HepG2 (cell line): ENCODE results near the gene CCNQ. TPM values are rescaled to one million over a fixed set of nuclear protein-coding genes. Genes with fewer than 3 reads are reported as not detected.
A peak's percentile ranks its signal among the peaks of the same experiment; 100 is the strongest.

Experiments used
- ATAC-seq: fragments of 200-7000 bp; cut with Tn5 transposase; 3 replicates; pipeline ENCODE4 v1.9.1; 2020; ENCODE audit warnings: mild to moderate bottlenecking, moderate library complexity
- BruUV-seq: library from RNA; stranded (reverse); fragments of 400-500 nt; replicated peaks from 2 replicates; lab custom pipeline; 2021; lab: Mats Ljungman, UMichigan
- CTCF ChIA-PET: fragments of 300-600 bp; formaldehyde crosslinking; extraction: SDS; loops from one replicate; lab custom pipeline; 2021; ENCODE audit warnings: low total read pairs, inconsistent platforms, low intra/inter-chr PET ratio; lab: Yijun Ruan, JAX
- POLR2A ChIA-PET: fragments of 350-600 bp; sonication (Branson Sonifier 250); formaldehyde crosslinking; loops from one replicate; lab custom pipeline; 2020; ENCODE audit warnings: antibody characterized with exemption, inconsistent platforms; lab: Yijun Ruan, JAX
- DNase-seq: peaks from one replicate; pipeline ENCODE4 v3.0.0-alpha.2; 2015; ENCODE audit warnings: low spot score
- FAIRE-seq: peaks from 3 replicates; lab custom pipeline; 2011; peaks lifted over from hg19 to GRCh38; lab: Jason Lieb, UNC
- H2AFZ ChIP-seq: one replicate; pipeline ENCODE4 v1.6.1; 2011; ENCODE audit warnings: low read length, inconsistent platforms
- H3K27ac ChIP-seq: fragments of 300-600 bp; 3 replicates; pipeline ENCODE4 v1.8.0; 2011; ENCODE audit warnings: mixed run types, mild to moderate bottlenecking, mixed read lengths, low read length, inconsistent platforms; ENCODE audit not compliant: insufficient read depth; ENCODE audit errors: extremely low read length
- H3K27me3 ChIP-seq, 2 experiments: fragments of 200-600 bp in 1 of 2; 2 replicates in 1 of 2; 3 replicates in 1 of 2; pipeline versions ENCODE4 v1.6.0 to v1.8.0; 2011; ENCODE audit warnings: low read length in 2 of 2, mild to moderate bottlenecking in 2 of 2, moderate library complexity in 2 of 2, inconsistent platforms in 1 of 2; ENCODE audit not compliant: insufficient read depth in 2 of 2, control insufficient read depth in 1 of 2
- H3K36me3 ChIP-seq, 2 experiments: fragments of 200-600 bp in 1 of 2; replicated peaks in 1 of 2; 2 replicates in 1 of 2; 3 replicates in 1 of 2; pipeline versions ENCODE4 v1.5.1 to v1.8.0; 2011; ENCODE audit warnings: low read length in 2 of 2, inconsistent platforms in 1 of 2; ENCODE audit not compliant: insufficient read depth in 2 of 2, control insufficient read depth in 1 of 2
- H3K4me1 ChIP-seq: 2 replicates; pipeline ENCODE4 v1.5.1; 2012; ENCODE audit warnings: low read length, inconsistent platforms; ENCODE audit not compliant: insufficient read depth
- H3K4me2 ChIP-seq: 2 replicates; pipeline ENCODE4 v1.6.0; 2011; ENCODE audit warnings: low read depth, low read length, inconsistent platforms
- H3K4me3 ChIP-seq, 3 experiments: fragments of 200-600 bp in 1 of 3; sonication (generic), shearing (Covaris generic) in 1 of 3; replicated peaks in 1 of 3; 2 replicates each; pipeline ENCODE4 v1.5.1; 2011 to 2016; ENCODE audit warnings: low read length in 3 of 3, inconsistent platforms in 2 of 3, low read depth in 2 of 3, mild to moderate bottlenecking in 2 of 3, control low read depth in 1 of 3, mixed read lengths in 1 of 3; ENCODE audit not compliant: insufficient read depth in 1 of 3
- H3K79me2 ChIP-seq: one replicate; pipeline ENCODE4 v1.6.1; 2011; ENCODE audit warnings: low read length, inconsistent platforms; ENCODE audit not compliant: insufficient read depth
- H3K9ac ChIP-seq: 2 replicates; pipeline ENCODE4 v1.6.0; 2011; ENCODE audit warnings: mild to moderate bottlenecking, low read depth, low read length, inconsistent platforms; ENCODE audit not compliant: insufficient read depth
- H3K9me3 ChIP-seq: 2 replicates; pipeline ENCODE4 v1.5.1; 2012; ENCODE audit warnings: mild to moderate bottlenecking, low read length
- H4K20me1 ChIP-seq: 2 replicates; pipeline ENCODE4 v1.6.0; 2011; ENCODE audit warnings: inconsistent platforms, mild to moderate bottlenecking, low read length, moderate library complexity; ENCODE audit not compliant: insufficient read depth
- ATAD3A ChIP-seq: sonication (generic); formaldehyde crosslinking; IDR thresholded peaks from 2 replicates; pipeline ENCODE4 v1.4.0; 2020; ENCODE audit warnings: missing genetic modification reagents
- BRD4 ChIP-seq: sonication (generic); formaldehyde crosslinking; IDR thresholded peaks from 2 replicates; pipeline ENCODE4 v1.4.0; 2020; ENCODE audit warnings: missing genetic modification reagents
- ELF1 ChIP-seq: sonication (generic); formaldehyde crosslinking; IDR thresholded peaks from 2 replicates; pipeline ENCODE4 v1.4.0; 2020; ENCODE audit warnings: missing genetic modification reagents
- HNF4A ChIP-seq: sonication (generic); formaldehyde crosslinking; IDR thresholded peaks from 2 replicates; pipeline ENCODE4 v1.4.0; 2020; ENCODE audit warnings: missing genetic modification reagents
- KDM6A ChIP-seq: IDR thresholded peaks from 2 replicates; pipeline ENCODE4 v1.6.1; 2016; ENCODE audit warnings: low read depth
- MXI1 ChIP-seq: IDR thresholded peaks from 3 replicates; pipeline ENCODE4 v1.6.1; 2012; ENCODE audit warnings: low read depth, low read length, inconsistent platforms, borderline replicate concordance
- NR2F6 ChIP-seq, 2 experiments: IDR thresholded peaks; 2 replicates each; pipeline ENCODE4 v1.6.1; 2016; ENCODE audit warnings: antibody characterized with exemption in 1 of 2, mild to moderate bottlenecking in 1 of 2
- POLR2AphosphoS5 ChIP-seq: IDR thresholded peaks from 2 replicates; pipeline ENCODE4 v1.6.1; 2012; ENCODE audit warnings: low read depth, low read length
- RBFOX2 ChIP-seq: fragments of 200-400 bp; formaldehyde crosslinking; IDR thresholded peaks from 2 replicates; pipeline ENCODE4 v1.6.1; 2017; ENCODE audit warnings: low read depth, mild to moderate bottlenecking, low read length
- SPEN ChIP-seq: sonication (generic); formaldehyde crosslinking; IDR thresholded peaks from 2 replicates; pipeline ENCODE4 v1.5.1; 2020; ENCODE audit warnings: low read depth, mild to moderate bottlenecking, missing genetic modification reagents
- TEAD3 ChIP-seq: optimal IDR thresholded peaks from 2 replicates; pipeline ENCODE3; 2016; ENCODE audit warnings: borderline replicate concordance
- TOPORS ChIP-seq: sonication (generic); formaldehyde crosslinking; IDR thresholded peaks from 2 replicates; pipeline ENCODE4 v1.8.0; 2023; ENCODE audit warnings: mild to moderate bottlenecking, missing genetic modification reagents
- ZBTB10 ChIP-seq: sonication (generic); formaldehyde crosslinking; IDR thresholded peaks from 2 replicates; pipeline ENCODE4 v1.4.0; 2020; ENCODE audit warnings: missing genetic modification reagents, borderline replicate concordance
- ZC3H13 ChIP-seq: sonication (generic); formaldehyde crosslinking; IDR thresholded peaks from 2 replicates; pipeline ENCODE4 v1.8.1; 2023; ENCODE audit warnings: mild to moderate bottlenecking, missing genetic modification reagents, moderate library complexity
- ZC3H4 ChIP-seq: sonication (generic); formaldehyde crosslinking; IDR thresholded peaks from 2 replicates; pipeline ENCODE4 v1.4.0; 2020; ENCODE audit warnings: missing genetic modification reagents, borderline replicate concordance
- ZNF253 ChIP-seq: sonication (generic); formaldehyde crosslinking; IDR thresholded peaks from 2 replicates; pipeline ENCODE4 v1.8.0; 2022; ENCODE audit warnings: mild to moderate bottlenecking, missing genetic modification reagents, borderline replicate concordance
- ZNF468 ChIP-seq: sonication (generic); formaldehyde crosslinking; IDR thresholded peaks from 2 replicates; pipeline ENCODE4 v1.8.0; 2022; ENCODE audit warnings: mild to moderate bottlenecking, moderate library complexity, missing genetic modification reagents
- ZNF576 ChIP-seq: sonication (generic); formaldehyde crosslinking; IDR thresholded peaks from 2 replicates; pipeline ENCODE4 v1.4.0; 2020; ENCODE audit warnings: mild to moderate bottlenecking, missing genetic modification reagents
- ZNF777 ChIP-seq: sonication (generic); formaldehyde crosslinking; IDR thresholded peaks from 2 replicates; pipeline ENCODE4 v1.4.0; 2020; ENCODE audit warnings: missing genetic modification reagents
- WGBS: methylation state at CpG from one replicate; pipeline ENCODE4 v1.1.6; 2017; ENCODE audit warnings: low lambda C conversion rate; 5-methylcytosine and 5-hydroxymethylcytosine counted together
- in situ Hi-C: cut with HindIII; loops from 2 replicates; pipeline ENCODE4 v1.10.0; 2017; ENCODE audit warnings: low pct_unique_long_range_greater_than_20kb; ENCODE audit not compliant: extremely low pct_ligation_motif_present
- intact Hi-C: fragments of 100-400 bp; cut with micrococcal nuclease; formaldehyde crosslinking; loops from one replicate; pipeline ENCODE4 v1.10.0; 2022; ENCODE audit not compliant: unreplicated experiment
- polyA plus RNA-seq, 8 experiments: library from polyadenylated mRNA; depleted of rRNA in 3 of 8; stranded (reverse) in 7 of 8; unstranded in 1 of 8; fragments of >200 nt; fragmentation: Illumina TruSeq in 4 of 8; extraction: Trizol in 4 of 8; gene quantifications; 2 replicates each; pipeline versions ENCODE4 v1.2.1 to v1.2.3, GENCODE V29; 2011 to 2016; ENCODE audit warnings: low read depth in 4 of 8, missing spikeins in 1 of 8, mixed read lengths in 1 of 8; ENCODE audit not compliant: insufficient read depth in 1 of 8
- total RNA-seq, 5 experiments: library from RNA; depleted of rRNA; stranded (reverse); fragments of >200 nt; fragmentation: Illumina TruSeq; extraction: Trizol; gene quantifications; 2 replicates each; pipeline ENCODE4 v1.2.3, GENCODE V29; 2016; ENCODE audit warnings: low read depth in 1 of 5
- TF ChIP-seq, protein P1 (sequence below): sonication (generic); formaldehyde crosslinking; IDR thresholded peaks from 2 replicates; pipeline ENCODE4 v1.4.0; 2020; ENCODE audit warnings: missing genetic modification reagents, borderline replicate concordance

The CCNQ gene
- total and polyA plus RNA-seq, 2 of the 13 experiments (the other 11 are each of a cell fraction or from before 2014, with no cell fraction given) = 15.0 to 25.5 TPM

DNA sequence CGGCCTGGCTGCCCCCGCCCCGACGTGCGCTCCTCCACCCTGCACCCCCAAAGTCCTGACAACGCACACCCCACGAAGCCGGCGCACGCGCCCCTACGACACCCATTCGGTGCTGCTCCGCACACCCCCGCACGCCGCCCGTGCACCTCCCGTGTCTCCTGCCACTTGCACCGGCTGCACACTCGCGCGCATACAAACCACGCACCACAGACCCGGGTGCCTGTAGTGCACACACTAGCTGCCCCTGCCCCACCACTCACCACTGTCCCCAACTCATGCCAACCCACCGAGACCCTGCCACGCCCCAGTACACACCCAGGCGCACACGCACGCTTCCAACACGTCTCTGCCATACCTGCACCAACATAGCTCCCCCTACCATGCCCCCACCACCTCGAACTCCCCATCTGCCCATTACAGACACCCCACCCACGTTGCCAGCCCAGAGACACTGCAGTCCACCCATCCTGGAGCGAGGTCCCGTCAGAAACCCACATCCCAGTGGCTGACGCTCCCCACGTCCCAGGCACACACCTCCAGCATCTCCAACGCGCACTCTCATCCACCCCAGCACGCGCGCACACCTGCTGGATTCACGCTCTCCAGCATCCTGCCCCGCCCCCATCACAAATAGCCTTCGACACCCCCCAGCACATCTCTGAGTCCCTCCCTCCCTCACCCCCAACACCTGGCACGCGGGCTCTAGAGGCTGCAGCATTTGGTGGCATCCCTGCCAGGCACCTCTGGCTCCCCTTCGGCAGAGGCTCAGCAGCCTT, 43.9 kb upstream of the CCNQ start:
- POLR2A ChIA-PET = interaction anchor here (2.0 to 15.1 kb wide), 3 partner anchors 8 to 31 kb away, joined by 10 to 596 read pairs (median 96); no protein-coding TSS in a partner anchor
- H3K79me2 ChIP-seq = peaks cover 43% of the 10 kb centered on the region
- no peaks in the 10 kb centered on the region for H4K20me1 ChIP-seq
- H3K36me3 ChIP-seq = no peaks in the 10 kb centered on the region
- no TSS peak for BruUV-seq
- H3K9ac ChIP-seq = peak overlapping the region; percentile 68
- no peaks in the 10 kb centered on the region for H3K9me3 ChIP-seq
- no peak for FAIRE-seq
- peak overlapping the region; percentile 72 for H3K27ac ChIP-seq
- CTCF ChIA-PET = interaction anchor here (3.0 kb wide), 1 partner anchor 32 kb away, joined by 10 read pairs; no protein-coding TSS in a partner anchor
- no peaks in the 10 kb centered on the region; a peak in 1 of 5 replicates for H3K27me3 ChIP-seq
- intact Hi-C loops (no loop called here), in situ Hi-C loops (no loop called here)
- no peak for ATAC-seq
- no CpG with 5 or more reads among the region's 48 CpGs for WGBS
- DNase-seq = no peak
- H3K4me3 ChIP-seq = peak overlapping the region; percentile 65 to 87 (median 75)
- peak overlapping the region; percentile 72 for H3K4me2 ChIP-seq
- peaks cover 56% of the 10 kb centered on the region for H3K4me1 ChIP-seq
- no peak overlapping the region for H2AFZ ChIP-seq
- TF ChIP-seq ZNF468 (CRISPR knock-in tag) (no peak), KDM6A (no peak), BRD4 (CRISPR knock-in tag) (no peak), TOPORS (CRISPR knock-in tag) (no peak), ATAD3A (CRISPR knock-in tag) (no peak), TEAD3 (CRISPR knock-in tag) (no peak), ELF1 (no peak), ZC3H4 (CRISPR knock-in tag) (no peak), ZNF576 (no peak), POLR2AphosphoS5 (peak; percentile 45; the same call in 1 of the 2 replicates), ZNF253 (CRISPR knock-in tag) (no peak), HNF4A (CRISPR knock-in tag) (no peak), RBFOX2 (peak; percentile 58; the same call in 1 of the 2 replicates), MXI1 (no peak), ZNF777 (CRISPR knock-in tag) (0 out of 2 replicates have a peak, but pooled peaks have one; percentile 16), NR2F6 (IDR thresholded peaks at IDR 0.05) (no peak), NR2F6 (CRISPR knock-in tag; IDR thresholded peaks at IDR 0.05) (no peak), SPEN (CRISPR knock-in tag) (no peak), ZBTB10 (CRISPR knock-in tag) (no peak), ZC3H13 (0 out of 2 replicates have a peak, but pooled peaks have one; percentile 40)
- TF ChIP-seq, protein P1, sequence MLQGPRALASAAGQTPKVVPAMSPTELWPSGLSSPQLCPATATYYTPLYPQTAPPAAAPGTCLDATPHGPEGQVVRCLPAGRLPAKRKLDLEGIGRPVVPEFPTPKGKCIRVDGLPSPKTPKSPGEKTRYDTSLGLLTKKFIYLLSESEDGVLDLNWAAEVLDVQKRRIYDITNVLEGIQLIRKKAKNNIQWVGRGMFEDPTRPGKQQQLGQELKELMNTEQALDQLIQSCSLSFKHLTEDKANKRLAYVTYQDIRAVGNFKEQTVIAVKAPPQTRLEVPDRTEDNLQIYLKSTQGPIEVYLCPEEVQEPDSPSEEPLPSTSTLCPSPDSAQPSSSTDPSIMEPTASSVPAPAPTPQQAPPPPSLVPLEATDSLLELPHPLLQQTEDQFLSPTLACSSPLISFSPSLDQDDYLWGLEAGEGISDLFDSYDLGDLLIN (CRISPR knock-in tag) = no peak
